ENCODE measurements around the gene BAHCC1.

Gene BAHCC1

DNA sequence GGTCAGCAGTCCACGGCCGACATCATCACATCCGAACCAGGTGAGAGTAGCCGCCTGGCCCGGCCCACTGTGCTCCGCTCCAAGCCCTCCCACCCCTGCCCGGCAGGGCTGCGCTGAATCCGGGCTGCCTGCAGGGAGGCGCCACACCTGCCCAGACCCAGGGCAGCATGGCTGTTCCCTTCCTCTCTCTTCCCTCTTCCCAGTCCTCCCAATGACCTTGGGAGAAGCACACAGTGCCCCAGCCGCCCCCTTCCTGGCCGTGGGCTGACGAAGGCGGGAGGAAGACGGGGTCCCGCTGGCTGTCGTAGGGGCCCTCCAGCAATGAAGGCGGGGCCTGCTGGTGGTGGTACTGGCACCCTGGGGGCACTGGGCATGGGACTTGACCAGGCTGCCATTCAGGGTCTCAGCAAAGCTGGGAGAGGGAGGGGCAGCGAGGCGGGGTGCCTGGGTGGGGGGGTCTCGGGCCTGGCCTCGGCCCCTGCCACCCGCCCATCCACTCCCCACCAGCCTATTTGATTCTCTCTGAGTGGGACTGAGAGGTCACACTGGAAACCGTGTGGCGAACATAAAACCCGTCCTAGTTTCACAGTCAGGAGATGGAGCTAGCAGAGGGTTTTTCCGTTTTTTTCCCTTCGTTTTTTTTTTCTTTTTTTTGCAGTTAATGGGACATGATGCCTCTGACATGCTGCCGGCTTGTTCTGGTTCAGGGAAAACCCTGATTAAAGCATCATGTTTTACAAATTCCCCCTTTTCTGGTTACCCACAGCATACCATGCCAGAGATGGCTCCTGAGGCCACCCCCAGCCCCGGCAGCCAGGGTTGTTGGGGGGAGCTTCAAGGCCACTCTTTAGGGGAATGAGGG is 50.6 kb downstream of the BAHCC1 start:
- no peak for DNase-seq

DNA sequence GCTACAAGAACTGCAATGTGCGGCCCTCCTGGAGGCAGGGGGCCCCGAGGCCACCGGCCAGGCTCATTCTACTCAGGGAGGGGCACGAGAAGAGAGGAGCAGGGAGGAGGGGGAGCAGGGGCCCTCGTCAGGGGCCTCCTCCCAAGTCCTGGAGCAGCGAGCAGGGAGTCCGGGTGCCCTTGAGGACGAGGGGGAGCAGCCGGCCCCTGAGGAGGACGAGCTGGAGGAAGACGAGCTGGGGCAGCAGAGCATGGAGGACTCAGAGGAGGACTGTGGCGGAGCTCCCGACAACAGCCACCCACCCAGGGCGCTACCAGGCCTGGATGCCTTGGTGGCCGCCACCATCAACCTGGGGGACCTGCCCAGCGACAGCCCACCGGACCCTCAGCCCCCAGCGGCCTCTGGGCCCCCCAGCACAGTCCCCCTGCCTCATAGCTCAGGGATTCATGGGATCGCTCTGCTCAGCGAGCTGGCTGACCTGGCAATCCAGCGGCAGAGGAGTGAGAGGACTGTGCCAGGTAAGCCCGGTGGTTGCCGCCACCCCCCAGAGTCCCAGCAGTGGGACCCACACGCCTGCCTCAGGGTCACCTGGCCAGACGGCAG is 52.2 kb downstream of the BAHCC1 start:
- no peak for DNase-seq

DNA sequence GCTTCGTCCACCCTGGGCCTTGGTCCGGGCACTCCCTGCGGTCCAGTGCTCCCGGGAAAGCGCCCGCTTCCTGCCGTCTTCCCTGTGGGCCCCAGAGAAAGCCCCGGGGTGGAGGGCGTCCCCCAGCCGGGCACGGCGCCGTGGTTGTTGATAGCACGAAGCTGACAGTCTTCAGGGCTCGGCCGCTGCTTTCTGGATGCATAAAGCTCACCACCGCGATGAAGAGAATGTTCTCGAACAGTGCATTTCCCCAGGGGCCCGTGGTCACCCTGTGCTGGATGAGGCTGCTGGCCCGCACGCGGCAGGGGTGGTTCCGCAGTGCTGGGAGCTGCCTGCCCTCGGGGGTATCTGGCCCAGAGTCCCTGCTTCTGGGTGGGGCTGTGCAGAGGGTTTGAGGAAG is 53.2 kb downstream of the BAHCC1 start:
- DNase-seq: no peak

DNA sequence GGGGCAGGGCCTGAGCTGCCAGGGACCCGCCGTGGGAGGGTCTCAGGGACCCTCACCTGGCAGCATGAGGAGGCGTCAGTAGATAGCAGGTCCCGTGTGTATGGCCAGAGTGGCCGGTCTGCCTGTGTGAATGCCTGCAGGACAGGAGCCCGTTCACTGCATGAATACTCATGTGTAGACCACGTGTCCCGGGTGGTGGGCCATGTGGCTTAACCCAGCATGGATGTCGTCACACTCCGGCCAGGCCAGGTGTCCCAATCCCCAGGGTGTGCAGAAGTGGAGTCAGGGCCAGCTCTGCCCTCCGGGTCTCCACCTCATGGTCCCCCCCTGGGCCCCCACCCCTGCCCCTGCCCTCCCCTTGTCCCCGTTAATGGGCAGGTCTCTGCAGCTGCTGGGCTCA is 53.7 kb downstream of the BAHCC1 start:
- no peak for DNase-seq

DNA sequence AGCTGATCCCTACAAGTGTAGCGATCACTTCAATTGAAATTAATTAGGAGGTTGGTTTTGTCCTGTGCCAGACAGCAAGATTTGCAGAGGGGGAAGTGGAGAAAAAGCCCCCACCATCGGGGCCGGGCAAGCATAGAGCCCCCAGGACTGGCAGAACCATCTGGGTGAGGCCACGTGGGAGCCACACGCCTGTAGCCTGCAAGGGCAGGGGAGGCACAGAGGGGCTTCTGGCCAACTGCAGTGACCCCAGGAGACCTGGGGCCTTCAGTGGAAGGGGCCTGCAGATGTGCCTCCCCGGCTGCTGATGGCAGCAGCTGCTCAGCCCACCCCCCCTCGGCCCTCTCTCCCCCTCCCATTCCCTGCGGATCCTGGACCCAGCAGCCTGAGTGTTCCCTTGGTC is 54.1 kb downstream of the BAHCC1 start:
- DNase-seq: no peak

DNA sequence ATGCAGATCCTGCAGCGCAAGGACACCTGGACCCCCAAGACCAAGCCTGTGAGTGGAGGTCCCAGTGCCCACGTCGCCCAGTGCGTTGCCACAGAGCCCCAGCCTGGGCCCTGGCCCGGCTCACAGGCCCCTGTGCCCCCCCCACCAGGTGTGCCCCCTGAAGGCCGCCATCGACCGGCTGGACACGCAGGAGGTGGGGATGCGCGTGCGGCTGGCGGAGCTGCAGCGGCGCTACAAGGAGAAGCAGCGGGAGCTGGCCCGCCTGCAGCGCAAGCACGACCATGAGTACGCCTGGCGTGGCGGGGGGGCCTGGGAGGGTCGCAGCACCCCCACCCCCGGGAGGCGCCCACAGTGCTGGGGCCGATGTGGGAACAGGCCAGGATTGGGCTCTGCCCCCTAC is 56.6 kb downstream of the BAHCC1 start:
- no peak for DNase-seq

DNA sequence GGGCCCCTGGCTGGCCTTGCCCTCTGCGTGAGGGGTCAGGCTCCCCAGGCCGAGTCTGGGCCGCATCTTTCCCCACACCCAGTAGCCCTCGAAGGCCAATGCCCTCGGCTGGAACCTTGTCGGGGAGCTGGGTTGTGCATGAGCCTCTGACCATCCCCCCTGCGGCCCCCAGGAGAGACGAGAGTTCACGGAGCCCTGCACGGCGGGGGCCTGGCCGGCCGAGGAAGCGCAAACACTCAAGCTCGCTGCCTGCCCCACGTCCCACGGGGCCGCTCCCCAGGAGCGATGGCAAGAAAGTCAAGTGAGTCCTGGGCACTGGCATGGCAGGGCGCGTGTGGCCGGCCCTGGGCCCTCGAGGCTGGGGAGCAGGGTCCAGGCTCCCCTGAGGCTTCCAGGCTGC is 57.3 kb downstream of the BAHCC1 start:
- no peak for DNase-seq

DNA sequence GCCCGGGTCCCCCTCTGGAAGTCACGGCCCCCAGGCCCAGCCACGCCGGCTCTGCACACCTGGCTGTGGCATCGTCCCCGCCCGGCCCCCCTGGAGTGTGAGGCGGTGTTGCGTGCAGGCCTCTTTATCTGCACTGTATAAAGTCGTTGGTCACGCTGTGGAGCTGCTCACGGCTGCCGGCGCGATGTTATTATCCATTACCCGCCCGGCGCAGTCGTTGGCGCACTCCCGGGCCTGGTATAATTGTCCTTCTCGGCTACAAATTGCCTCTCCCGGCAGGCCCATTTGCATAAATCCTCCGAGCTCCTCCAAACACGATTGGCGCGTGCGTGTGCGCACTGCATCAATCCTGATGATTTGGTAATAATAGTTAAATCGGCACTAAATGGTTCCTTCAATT is 57.8 kb downstream of the BAHCC1 start:
- DNase-seq: no peak

DNA sequence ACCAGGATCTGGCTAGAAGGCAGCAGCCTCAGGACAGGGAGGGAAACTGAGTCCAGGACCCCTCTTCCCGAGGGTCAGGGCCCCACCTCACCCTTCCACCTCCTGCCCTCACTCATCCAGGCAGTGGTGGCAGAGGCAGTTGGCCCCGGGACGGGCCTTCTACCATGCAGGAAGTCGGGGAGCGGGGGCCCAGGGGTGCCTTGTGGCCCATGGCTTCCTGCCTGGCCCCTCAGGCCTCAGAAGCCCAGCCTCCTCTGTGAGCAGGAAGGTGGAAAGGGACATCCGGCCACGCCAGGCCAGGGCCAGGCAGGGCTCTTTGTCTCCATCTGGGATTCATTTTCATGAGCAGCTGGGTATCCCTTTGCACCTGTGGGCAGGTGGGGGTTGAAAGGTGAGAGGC is 58.5 kb downstream of the BAHCC1 start:
- no peak for DNase-seq

DNA sequence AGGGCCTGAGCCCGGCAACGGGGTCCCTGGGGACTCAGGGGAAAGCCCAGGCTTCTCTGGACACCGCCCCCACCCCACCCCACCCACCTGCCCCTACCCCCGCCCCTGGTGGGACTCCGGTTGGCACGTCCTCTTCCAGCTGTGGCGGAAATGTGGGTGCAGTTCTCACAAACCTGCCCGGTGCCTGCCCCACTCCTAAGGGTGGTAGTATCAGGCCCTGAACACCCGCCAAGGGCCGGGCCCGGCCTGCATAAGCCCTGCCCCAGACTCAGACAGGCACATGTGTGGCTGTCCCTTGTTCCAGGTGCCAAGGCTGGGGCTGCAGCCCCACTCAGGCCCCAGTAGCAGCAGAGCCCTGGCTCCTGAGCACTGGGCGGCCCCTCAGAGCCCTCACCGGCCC is 59.2 kb downstream of the BAHCC1 start:
- DNase-seq: no peak

DNA sequence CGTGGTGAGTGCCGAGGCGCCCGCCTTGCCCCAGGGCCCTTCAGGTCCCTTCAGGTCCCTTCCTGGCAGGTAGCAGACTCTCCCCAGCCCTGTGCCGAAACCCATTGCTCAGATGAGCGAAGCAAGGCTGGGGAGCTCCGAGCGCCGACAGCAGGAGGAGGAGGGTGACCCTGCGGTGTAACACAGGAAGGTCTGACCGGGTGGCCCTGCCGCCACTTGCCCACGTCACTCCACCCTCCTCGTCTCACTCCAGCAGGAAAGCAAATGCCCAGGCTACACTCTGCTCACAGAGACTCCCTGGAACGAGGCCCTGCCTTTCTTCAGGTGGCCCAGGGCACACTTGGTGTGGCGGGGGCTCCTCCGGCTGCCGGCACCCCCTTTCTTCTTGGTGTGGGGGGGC is 60.1 kb downstream of the BAHCC1 start:
- no peak for DNase-seq

DNA sequence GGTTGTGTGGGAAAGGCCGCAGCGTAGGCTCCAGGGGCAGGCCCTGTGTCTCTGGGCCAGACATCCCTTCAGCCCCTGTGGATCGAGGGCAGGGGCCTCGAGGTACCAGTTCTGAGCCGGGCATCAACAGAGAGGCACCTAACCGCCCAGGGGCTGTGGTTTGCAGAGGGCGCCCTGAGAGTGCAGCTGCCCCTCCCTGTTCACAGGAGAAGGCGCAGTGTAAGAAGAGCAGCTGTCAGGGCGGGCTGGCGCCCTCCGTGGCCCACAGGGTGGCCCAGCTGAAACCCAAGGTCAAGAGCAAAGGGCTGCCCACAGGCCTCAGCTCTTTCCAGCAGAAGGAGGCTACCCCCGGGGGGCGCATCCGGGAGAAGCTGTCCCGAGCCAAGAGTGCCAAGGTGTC is 60.8 kb downstream of the BAHCC1 start:
- no peak for DNase-seq

DNA sequence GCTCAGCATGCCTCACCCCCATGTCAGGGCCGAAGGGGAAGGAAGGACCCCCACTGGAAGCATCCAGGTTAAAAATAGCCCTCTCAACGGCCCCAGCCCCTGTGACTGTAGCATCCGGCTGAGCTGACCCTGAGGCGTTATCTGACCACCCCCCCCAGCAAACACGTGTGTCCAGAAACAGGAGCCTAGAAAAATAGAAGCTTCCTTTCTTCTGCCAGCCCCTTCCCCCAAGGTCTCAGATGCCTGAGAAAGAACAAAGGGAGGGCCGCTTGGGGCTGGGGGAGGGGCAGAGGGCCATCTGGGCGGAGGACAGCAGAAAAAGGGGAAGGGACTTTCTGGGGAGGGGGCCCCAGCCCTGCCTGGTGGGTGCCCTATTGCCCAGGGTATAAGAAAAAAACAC is 61.5 kb downstream of the BAHCC1 start:
- no peak for DNase-seq

DNA sequence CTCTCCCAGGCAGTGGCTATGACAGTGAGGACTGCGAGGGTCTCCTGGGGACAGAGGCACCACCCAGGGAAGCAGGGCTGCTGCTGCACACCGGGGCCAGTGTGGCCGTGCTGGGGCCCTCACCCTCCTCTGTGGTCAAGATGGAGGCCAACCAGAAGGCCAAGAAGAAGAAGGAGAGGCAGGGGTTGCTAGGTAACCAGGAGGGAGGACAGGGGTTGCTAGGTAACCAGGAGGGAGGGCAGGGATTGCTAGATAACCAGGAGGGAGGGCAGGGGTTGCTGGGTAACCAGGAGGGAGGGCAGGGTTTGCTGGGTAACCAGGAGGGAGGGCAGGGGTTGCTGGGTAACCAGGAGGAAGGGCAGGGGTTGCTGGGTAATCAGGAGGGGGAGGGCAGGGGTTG is 62.1 kb downstream of the BAHCC1 start:
- no peak for DNase-seq

DNA sequence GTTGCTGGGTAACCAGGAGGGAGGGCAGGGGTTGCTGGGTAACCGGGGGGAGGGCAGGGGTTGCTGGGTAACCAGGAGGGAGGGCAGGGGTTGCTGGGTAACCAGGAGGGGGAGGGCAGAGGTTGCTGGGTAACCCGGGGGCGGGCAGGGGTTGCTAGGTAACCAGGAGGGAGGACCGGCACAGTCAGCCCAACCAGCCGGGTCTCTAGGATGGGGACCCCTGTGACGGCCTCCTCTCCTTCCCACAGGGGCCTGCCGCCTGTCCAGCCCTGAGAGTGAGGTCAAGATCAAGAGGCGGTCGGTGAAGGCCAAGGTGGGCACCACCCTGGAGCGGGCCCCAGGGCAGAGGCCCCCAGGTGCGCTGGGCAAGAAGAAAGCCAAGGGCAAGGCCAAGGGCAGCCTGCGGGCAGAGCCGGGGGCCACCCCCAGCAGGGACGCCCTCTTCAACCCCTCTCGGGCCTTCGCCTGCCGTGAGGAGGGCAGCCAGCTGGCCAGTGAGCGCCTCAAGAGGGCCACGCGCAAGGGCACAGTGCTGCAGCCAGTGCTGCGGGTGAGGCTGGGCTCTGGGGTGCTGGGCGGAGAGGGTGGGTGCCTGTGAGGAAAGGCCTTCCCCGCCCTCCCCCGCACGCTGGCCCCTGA is 62.8 kb downstream of the BAHCC1 start:
- DNase-seq: no peak

DNA sequence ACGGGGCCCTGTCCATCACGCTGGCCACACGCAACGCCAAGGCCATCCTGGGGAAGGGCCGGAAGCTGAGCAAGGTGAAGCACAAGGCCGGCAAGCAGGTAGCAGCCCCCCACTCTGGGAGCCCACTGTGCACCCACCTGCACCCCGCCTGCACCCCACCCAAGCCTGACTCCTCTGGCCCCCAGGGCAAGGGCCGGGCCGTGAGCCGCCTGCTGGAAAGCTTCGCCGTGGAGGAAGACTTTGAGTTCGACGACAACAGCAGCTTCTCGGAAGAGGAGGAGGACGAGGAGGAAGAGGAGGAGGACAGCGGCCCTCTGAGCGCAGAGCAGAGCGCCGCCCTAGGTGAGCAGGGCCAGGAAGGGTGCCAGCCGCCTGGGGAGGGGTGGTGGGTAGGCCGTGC is 63.4 kb downstream of the BAHCC1 start:
- DNase-seq: no peak

DNA sequence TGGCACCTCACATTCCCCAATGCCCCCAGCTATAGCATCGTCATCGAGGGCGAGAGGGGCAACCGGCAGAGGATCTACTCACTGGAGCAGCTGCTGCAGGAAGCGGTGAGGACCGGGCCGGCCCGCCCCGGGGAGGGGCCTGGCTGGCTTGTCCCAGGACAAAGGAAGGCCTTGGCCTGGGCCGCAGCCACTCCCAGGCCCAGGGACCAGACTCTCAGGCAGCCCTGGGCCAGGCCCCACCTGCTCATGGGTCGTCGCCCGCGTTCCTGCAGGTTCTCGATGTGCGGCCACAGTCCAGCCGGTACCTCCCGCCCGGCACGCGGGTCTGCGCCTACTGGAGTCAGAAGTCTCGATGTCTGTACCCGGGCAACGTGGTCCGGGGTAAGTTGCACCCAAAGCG is 64.0 kb downstream of the BAHCC1 start:
- DNase-seq: no peak

DNA sequence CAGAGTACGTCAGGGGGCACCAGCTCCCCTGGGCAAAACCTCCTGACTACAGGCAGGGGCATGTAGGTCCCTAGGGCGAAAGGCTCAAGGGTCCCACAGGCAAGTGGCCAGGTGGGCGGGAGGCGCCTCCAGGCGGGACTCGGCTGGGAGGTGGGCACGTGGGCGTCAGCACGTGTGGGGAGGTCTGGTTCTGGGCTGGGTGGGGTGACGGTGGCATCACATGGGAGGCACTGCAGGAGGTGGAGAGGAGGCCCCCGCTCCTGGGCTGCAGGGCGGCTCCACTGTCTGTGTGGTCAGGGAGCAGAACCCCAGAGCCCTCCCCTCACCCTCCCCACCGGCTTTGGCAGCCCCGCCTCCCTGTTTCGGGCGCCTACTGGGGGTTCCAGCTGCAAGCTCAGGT is 64.6 kb downstream of the BAHCC1 start:
- DNase-seq: no peak

DNA sequence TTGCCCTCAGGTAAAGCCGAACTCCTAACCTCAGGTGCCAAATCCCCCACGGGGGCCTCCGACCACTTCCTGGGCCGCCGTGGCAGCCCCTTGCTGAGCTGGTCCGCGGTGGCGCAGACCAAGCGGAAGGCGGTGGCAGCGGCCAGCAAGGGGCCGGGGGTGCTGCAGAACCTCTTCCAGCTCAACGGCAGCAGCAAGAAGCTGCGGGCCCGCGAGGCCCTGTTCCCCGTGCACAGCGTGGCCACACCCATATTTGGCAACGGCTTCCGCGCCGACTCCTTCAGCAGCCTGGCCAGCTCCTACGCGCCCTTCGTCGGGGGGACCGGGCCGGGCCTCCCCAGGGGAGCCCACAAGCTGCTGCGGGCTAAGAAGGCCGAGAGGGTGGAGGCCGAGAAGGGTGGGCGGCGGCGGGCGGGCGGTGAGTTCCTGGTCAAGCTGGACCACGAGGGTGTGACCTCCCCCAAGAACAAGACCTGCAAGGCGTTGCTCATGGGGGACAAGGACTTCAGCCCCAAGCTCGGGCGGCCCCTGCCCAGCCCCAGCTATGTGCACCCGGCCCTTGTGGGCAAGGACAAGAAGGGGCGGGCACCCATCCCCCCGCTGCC is 65.7 kb downstream of the BAHCC1 start:
- DNase-seq: no peak

DNA sequence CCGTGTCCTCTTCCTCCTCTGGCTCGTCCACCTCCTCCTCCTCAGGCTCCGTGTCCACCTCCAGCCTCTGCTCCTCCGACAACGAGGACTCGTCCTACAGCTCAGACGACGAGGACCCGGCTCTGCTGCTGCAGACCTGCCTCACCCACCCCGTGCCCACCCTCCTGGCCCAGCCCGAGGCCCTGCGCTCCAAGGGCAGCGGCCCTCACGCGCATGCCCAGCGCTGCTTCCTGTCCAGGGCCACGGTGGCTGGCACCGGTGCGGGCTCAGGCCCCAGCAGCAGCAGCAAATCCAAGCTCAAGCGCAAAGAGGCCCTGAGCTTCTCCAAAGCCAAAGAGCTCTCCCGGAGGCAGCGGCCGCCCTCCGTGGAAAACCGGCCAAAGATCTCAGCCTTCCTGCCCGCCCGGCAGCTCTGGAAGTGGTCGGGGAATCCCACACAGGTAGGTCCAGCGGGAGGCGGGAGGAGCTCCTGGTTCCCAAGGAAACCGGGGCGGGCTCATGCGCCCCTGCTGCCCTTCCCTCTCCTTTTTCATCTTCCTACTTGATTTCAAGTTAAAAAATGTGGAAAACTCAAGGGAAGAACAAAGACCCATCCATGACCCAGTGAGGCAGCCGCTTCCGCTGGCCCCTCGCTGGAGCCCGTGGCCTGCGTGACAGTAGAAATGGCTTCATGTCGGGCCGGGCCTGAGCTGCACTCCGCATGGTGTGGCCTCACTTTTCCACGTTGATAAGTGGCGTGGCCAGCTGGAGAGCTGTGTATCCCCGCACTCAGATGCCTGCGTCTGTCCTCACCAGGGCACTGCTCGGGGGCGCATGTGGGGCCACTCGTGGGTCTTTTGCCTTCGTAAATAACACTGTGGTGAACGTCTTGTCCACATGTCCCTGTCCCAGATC is 66.6 kb downstream of the BAHCC1 start:
- no peak for DNase-seq

DNA sequence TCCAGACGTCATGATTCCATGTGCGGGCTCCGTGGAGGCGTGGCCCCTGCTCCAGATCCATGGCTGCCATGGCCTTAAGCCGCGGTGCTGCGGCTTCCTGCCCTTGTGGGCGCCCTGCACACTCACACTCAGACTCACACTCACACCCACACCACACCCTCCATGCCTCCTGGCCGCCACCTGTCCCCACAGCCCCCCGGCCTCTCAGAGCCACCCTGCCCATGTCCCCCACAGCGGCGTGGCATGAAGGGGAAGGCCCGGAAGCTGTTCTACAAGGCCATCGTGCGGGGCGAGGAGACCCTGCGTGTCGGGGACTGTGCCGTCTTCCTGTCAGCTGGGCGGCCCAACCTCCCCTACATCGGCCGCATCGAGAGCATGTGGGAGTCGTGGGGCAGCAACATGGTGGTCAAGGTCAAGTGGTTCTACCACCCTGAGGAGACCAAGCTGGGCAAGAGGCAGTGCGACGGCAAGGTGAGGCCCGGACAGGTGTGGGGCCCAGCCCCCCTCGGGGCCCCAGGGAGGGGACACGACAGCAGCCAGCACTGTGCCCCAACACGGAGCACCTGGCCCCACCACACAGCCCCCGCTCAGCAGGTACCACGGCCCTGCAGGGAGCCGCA is 67.4 kb downstream of the BAHCC1 start:
- no peak for DNase-seq

DNA sequence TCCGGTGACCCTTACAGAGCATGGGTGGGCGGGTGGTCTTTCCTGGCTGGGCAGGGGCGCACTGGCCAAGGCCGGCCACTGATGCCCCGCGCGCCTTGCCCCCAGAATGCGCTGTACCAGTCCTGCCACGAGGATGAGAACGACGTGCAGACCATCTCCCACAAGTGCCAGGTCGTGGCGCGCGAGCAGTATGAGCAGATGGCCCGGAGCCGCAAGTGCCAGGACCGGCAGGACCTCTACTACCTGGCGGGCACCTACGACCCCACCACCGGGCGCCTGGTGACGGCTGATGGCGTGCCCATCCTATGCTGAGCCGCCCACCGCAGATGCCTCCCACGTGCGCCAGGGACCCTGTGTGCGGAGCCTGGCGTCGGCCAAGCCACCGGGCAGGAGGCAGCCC is 68.2 kb downstream of the BAHCC1 start:
- DNase-seq: no peak

Data from activated CD4-positive, CD25-positive, alpha-beta regulatory T cell treated with anti-CD3 and anti-CD28 coated beads, Interleukin-2, amount 50 U/mL, for 72 hours (primary cell).